Left lung (tissue), 10 donors: ENCODE measurements around the gene STEAP2. TPM values are rescaled to one million over a fixed set of nuclear protein-coding genes. Genes with fewer than 3 reads are reported as not detected.

Experiments
- ATAC-seq: fragments of 200-7000 bp; cut with Tn5 transposase; one replicate; pipeline ENCODE4 v1.9.1; 2020; ENCODE audit warnings: moderate library complexity
- DNase-seq, 4 donors: peaks; one replicate each; pipeline ENCODE4 v3.0.0-alpha.2; 2013 to 2020
- H3K27ac ChIP-seq, 2 donors: fragments of 200-600 bp; sonication (generic) in 1 of 2; one replicate each; pipeline versions ENCODE4 v1.5.0 to v1.8.0; 2020 to 2021
- H3K27me3 ChIP-seq, 2 donors: fragments of 200-600 bp; sonication (generic) in 1 of 2; one replicate each; pipeline versions ENCODE4 v1.5.0 to v1.8.0; 2020 to 2021
- H3K36me3 ChIP-seq, 2 donors: fragments of 200-600 bp; sonication (generic) in 1 of 2; one replicate each; pipeline versions ENCODE4 v1.5.0 to v1.8.0; 2020 to 2021
- H3K4me1 ChIP-seq, 2 donors: fragments of 200-600 bp; one replicate each; pipeline ENCODE4 v1.8.0; 2021
- H3K4me3 ChIP-seq, 2 donors: fragments of 200-600 bp; sonication (generic) in 1 of 2; one replicate each; pipeline versions ENCODE4 v1.5.0 to v1.8.0; 2020 to 2021; ENCODE audit warnings: mild to moderate bottlenecking in 1 of 2
- H3K9me3 ChIP-seq, 2 donors: fragments of 200-600 bp; sonication (generic) in 1 of 2; one replicate each; pipeline versions ENCODE4 v1.5.0 to v1.8.0; 2020 to 2021
- CTCF ChIP-seq, 2 donors: fragments of 200-600 bp; sonication (generic) in 1 of 2; IDR thresholded peaks; one replicate each; pipeline versions ENCODE4 v1.5.0 to v1.8.0; 2021; ENCODE audit warnings: antibody characterized with exemption in 2 of 2
- intact Hi-C, 2 donors: fragments of 100-400 bp; cut with DNase I; formaldehyde crosslinking; loops; one replicate each; pipeline versions ENCODE4 v1.11.2 to v1.14.2; 2022
- polyA plus RNA-seq, 6 donors: library from polyadenylated mRNA; unstranded; fragments of 120-200 nt; gene quantifications; one replicate each; pipeline ENCODE4 v1.2.1, GENCODE V29; 2013; ENCODE audit not compliant: insufficient read length in 6 of 6
- total RNA-seq, 2 donors: library from RNA; stranded (reverse); fragmentation: NEBNext Ultra II Directional; extraction: Animal tissue kit (Norgen Biotek cat#: 25700); gene quantifications; one replicate each; pipeline ENCODE4 v1.2.1, GENCODE V29; 2021
- donor health status: DM: no; HTN: yes; CAD: no.
- donor health status: DM: no; HTN: no; CAD: no.

The STEAP2 gene
- total and polyA plus RNA-seq, 8 donors: 5.8 to 24.6 (median 7.1) TPM

- Histone ChIP-seq H3K4me3 (no peak overlapping the region), H3K36me3 (no peaks in the 10 kb centered on the region), H3K27me3 (no peaks in the 10 kb centered on the region), H3K4me1 (no peaks in the 10 kb centered on the region), H3K27ac (no peak overlapping the region), H3K9me3 (no peaks in the 10 kb centered on the region)
- DNase-seq (no peak), ATAC-seq (no peak)
- intact Hi-C loops: no loop called here
- no peak for TF ChIP-seq CTCF (IDR thresholded peaks at IDR 0.05)
These were observed 25.3 kb downstream of the STEAP2 start for GRCh38 chr7:90236721-90237289.

GRCh38 chr7:90238022-90238421 is 26.5 kb downstream of the STEAP2 start:
- intact Hi-C loops: no loop called here
- no peak for DNase-seq
- Histone ChIP-seq H3K27me3 (no peaks in the 10 kb centered on the region), H3K4me3 (no peak overlapping the region), H3K36me3 (no peaks in the 10 kb centered on the region), H3K9me3 (no peaks in the 10 kb centered on the region), H3K27ac (no peak overlapping the region), H3K4me1 (no peaks in the 10 kb centered on the region)
- no peak for ATAC-seq
- no peak for TF ChIP-seq CTCF (IDR thresholded peaks at IDR 0.05)

GRCh38 chr7:90238583-90238982 is 27.0 kb downstream of the STEAP2 start:
- no peak for TF ChIP-seq CTCF (IDR thresholded peaks at IDR 0.05)
- Histone ChIP-seq H3K36me3 (no peaks in the 10 kb centered on the region), H3K9me3 (no peaks in the 10 kb centered on the region), H3K27me3 (peaks cover 0 to 2% of the 10 kb centered on the region in 2 donors), H3K4me1 (no peaks in the 10 kb centered on the region), H3K27ac (no peak overlapping the region), H3K4me3 (no peak overlapping the region)
- no peak for DNase-seq
- no peak for ATAC-seq
- intact Hi-C loops: no loop called here

GRCh38 chr7:90239050-90239449 is 27.5 kb downstream of the STEAP2 start:
- H3K4me1 ChIP-seq: no peaks in the 10 kb centered on the region
- H3K27me3 ChIP-seq: peaks cover 0 to 7% of the 10 kb centered on the region in 2 donors
- intact Hi-C loops: no loop called here
- H3K36me3 ChIP-seq: no peaks in the 10 kb centered on the region
- no peak for DNase-seq
- no peak overlapping the region for H3K27ac ChIP-seq
- H3K4me3 ChIP-seq: no peak overlapping the region
- no peak for ATAC-seq
- TF ChIP-seq CTCF (IDR thresholded peaks at IDR 0.05): no peak
- H3K9me3 ChIP-seq: no peaks in the 10 kb centered on the region

- no peak for TF ChIP-seq CTCF (IDR thresholded peaks at IDR 0.05)
- ATAC-seq (no peak), DNase-seq (no peak)
- Histone ChIP-seq H3K27me3 (peaks cover 0 to 11% of the 10 kb centered on the region in 2 donors), H3K4me1 (peaks cover 0 to 4% of the 10 kb centered on the region in 2 donors), H3K27ac (no peak overlapping the region), H3K9me3 (no peaks in the 10 kb centered on the region), H3K36me3 (no peaks in the 10 kb centered on the region), H3K4me3 (no peak overlapping the region)
- intact Hi-C loops: no loop called here
These were observed 28.2 kb downstream of the STEAP2 start for GRCh38 chr7:90239625-90240228.
